HEK293 (cell line): ENCODE data around the gene CSDE1.

ENCODE experiments used
- CTCF ChIA-PET: fragments of 350-600 bp; formaldehyde crosslinking; extraction: SDS; loops from one replicate; lab custom pipeline; 2021; ENCODE audit warnings: antibody characterized with exemption; lab: Yijun Ruan, JAX
- POLR2A ChIA-PET: fragments of 300-600 bp; formaldehyde crosslinking; extraction: SDS; loops from one replicate; lab custom pipeline; 2020; ENCODE audit warnings: antibody characterized with exemption, inconsistent platforms; lab: Yijun Ruan, JAX
- H3K27ac ChIP-seq: fragments of 200-500 bp; sonication (Bioruptor generic); 2 replicates; pipeline ENCODE4 v1.5.1; 2014; ENCODE audit warnings: low read depth, low read length, control low read depth, inconsistent platforms; ENCODE audit errors: extremely low read depth
- H3K36me3 ChIP-seq, 2 experiments: fragments of 200-500 bp in 1 of 2; sonication (Bioruptor generic) in 1 of 2; 1 replicate in 1 of 2; 2 replicates in 1 of 2; pipeline ENCODE4 v1.5.1; 2014 to 2017; ENCODE audit warnings: inconsistent platforms in 2 of 2, low read length in 2 of 2; ENCODE audit not compliant: control insufficient read depth in 2 of 2, insufficient read depth in 1 of 2
- H3K4me1 ChIP-seq: fragments of 200-500 bp; sonication (Bioruptor generic); 2 replicates; pipeline ENCODE4 v1.5.1; 2014; ENCODE audit warnings: mild to moderate bottlenecking, low read length, inconsistent platforms; ENCODE audit not compliant: control insufficient read depth, insufficient read depth
- H3K4me3 ChIP-seq: 2 replicates; pipeline ENCODE4 v1.5.1; 2011; ENCODE audit warnings: low read depth, mild to moderate bottlenecking, control low read depth, low read length, moderate library complexity
- H3K9me3 ChIP-seq: fragments of 200-500 bp; sonication (Bioruptor generic); 2 replicates; pipeline ENCODE4 v1.5.1; 2014; ENCODE audit warnings: low read depth, low read length, inconsistent platforms; ENCODE audit not compliant: control insufficient read depth, insufficient read depth
- GLIS2 ChIP-seq: fragments of 450-650 bp; formaldehyde crosslinking; IDR thresholded peaks from 2 replicates; pipeline ENCODE4 v1.5.1; 2016; ENCODE audit warnings: missing biosample characterization, missing genetic modification characterization
- KLF16 ChIP-seq: fragments of 450-650 bp; formaldehyde crosslinking; IDR thresholded peaks from 2 replicates; pipeline ENCODE4 v1.5.1; 2017; ENCODE audit warnings: missing biosample characterization, missing genetic modification characterization
- MZF1 ChIP-seq: fragments of 450-650 bp; formaldehyde crosslinking; IDR thresholded peaks from 2 replicates; pipeline ENCODE4 v1.5.1; 2017; ENCODE audit warnings: missing biosample characterization, missing genetic modification characterization, borderline replicate concordance
- PATZ1 ChIP-seq: fragments of 450-650 bp; formaldehyde crosslinking; IDR thresholded peaks from 2 replicates; pipeline ENCODE4 v1.5.1; 2016; ENCODE audit warnings: missing biosample characterization, missing genetic modification characterization
- PRDM10 ChIP-seq: fragments of 450-650 bp; formaldehyde crosslinking; IDR thresholded peaks from 2 replicates; pipeline ENCODE4 v1.5.1; 2016; ENCODE audit warnings: missing biosample characterization, missing genetic modification characterization
- SCRT1 ChIP-seq: fragments of 450-650 bp; formaldehyde crosslinking; IDR thresholded peaks from 2 replicates; pipeline ENCODE4 v1.5.1; 2016; ENCODE audit warnings: missing biosample characterization, missing genetic modification characterization, borderline replicate concordance
- SP3 ChIP-seq: fragments of 450-650 bp; formaldehyde crosslinking; IDR thresholded peaks from 2 replicates; pipeline ENCODE4 v1.5.1; 2016; ENCODE audit warnings: missing biosample characterization, missing genetic modification characterization
- ZBTB1 ChIP-seq: fragments of 450-650 bp; formaldehyde crosslinking; IDR thresholded peaks from 2 replicates; pipeline ENCODE4 v1.5.1; 2016; ENCODE audit warnings: missing biosample characterization, missing genetic modification characterization
- ZBTB11 ChIP-seq: fragments of 450-650 bp; formaldehyde crosslinking; conservative IDR thresholded peaks from 2 replicates; pipeline ENCODE4 v1.5.1; 2016; ENCODE audit warnings: low read depth, missing biosample characterization, missing genetic modification characterization
- ZFHX2 ChIP-seq: fragments of 450-650 bp; formaldehyde crosslinking; conservative IDR thresholded peaks from 2 replicates; pipeline ENCODE4 v1.5.1; 2016; ENCODE audit warnings: missing biosample characterization, missing genetic modification characterization
- ZNF266 ChIP-seq: fragments of 450-650 bp; formaldehyde crosslinking; IDR thresholded peaks from 2 replicates; pipeline ENCODE4 v1.5.1; 2016; ENCODE audit warnings: missing biosample characterization, missing genetic modification characterization, low read depth
- ZNF501 ChIP-seq: fragments of 450-650 bp; formaldehyde crosslinking; IDR thresholded peaks from 2 replicates; pipeline ENCODE4 v1.5.1; 2016; ENCODE audit warnings: missing biosample characterization, missing genetic modification characterization
- ZNF610 ChIP-seq: fragments of 450-650 bp; formaldehyde crosslinking; IDR thresholded peaks from 2 replicates; pipeline ENCODE4 v1.5.1; 2016; ENCODE audit warnings: missing biosample characterization, missing genetic modification characterization, borderline replicate concordance
- ZNF701 ChIP-seq: fragments of 450-650 bp; formaldehyde crosslinking; IDR thresholded peaks from 2 replicates; pipeline ENCODE4 v1.5.1; 2016; ENCODE audit warnings: missing biosample characterization, missing genetic modification characterization
- ZNF785 ChIP-seq: fragments of 450-650 bp; formaldehyde crosslinking; IDR thresholded peaks from 2 replicates; pipeline ENCODE4 v1.5.1; 2016; ENCODE audit warnings: missing biosample characterization, missing genetic modification characterization
- TF ChIP-seq, protein P1 (sequence below): fragments of 450-650 bp; formaldehyde crosslinking; IDR thresholded peaks from 2 replicates; pipeline ENCODE4 v1.5.1; 2016; ENCODE audit warnings: missing biosample characterization, missing genetic modification characterization
- TF ChIP-seq, protein P2 (sequence below): fragments of 450-650 bp; formaldehyde crosslinking; IDR thresholded peaks from 2 replicates; pipeline ENCODE4 v1.5.1; 2017; ENCODE audit warnings: missing biosample characterization, missing genetic modification characterization

The CSDE1 gene

DNA sequence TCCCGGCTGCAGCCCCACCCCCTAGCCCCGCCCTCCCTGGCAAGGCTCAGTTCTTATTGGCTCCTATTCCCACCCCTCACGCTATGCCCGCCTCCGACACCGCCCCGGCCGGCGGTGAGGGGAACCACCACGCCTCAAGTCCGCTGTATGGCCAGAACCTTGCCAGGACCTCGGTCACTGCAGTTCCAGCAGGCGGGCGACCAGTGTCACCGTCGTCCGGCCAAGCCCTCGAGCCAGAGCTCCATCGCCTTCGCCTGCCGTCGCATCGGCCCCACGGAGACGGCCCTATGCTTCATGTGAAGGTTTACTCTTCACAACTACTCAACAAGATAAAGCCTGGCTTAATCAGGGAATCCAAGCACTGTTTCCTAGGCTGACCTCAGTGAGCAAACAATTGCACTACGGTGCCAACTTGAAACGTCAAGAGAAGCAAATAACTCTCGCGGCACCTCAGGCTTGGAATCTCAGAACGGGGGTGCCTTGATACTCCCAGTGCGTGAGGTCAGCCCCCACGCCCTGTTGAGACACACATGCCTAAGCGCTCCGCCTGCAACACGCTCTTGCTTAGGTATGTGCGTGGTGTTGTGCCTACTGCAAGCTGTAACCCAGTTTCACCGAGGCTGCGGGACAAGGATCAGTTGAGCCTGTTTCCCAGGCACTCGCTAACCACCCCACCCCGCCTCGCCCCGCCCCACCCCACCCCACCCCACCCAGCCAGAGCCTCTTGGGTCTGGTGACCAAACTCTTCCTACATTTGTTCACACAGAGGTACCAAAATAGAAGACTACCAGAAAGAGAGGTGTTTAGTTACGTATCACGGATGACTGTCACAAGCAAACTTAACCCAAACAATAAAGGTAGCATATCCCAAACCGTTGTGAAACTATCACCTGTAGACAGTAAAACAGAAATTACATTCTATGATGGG lies 87.4 kb downstream of the CSDE1 start (continued):
- no peak for TF ChIP-seq ZNF266 (tag by site-specific recombination)
- no peak for TF ChIP-seq ZNF701 (tag by site-specific recombination)

- Histone ChIP-seq H3K4me3 (peak within 1 kb of the TSS; percentile 80), H3K4me1 (peaks cover 6% of the 10 kb centered on the region; the same call in 1 of the 2 replicates), H3K9me3 (no peaks in the 10 kb centered on the region), H3K36me3 (no peaks in the 10 kb centered on the region), H3K27ac (peak within 1 kb of the TSS; percentile 65)
- ChIA-PET CTCF (interaction anchor here (0.5 to 1.6 kb wide), 8 partner anchors 14 to 430 kb away, joined by 3 to 6 read pairs (median 4); partner anchors contain the start of gene AMPD1), POLR2A (interaction anchor here (0.5 to 2.4 kb wide), 11 partner anchors 9 to 866 kb away, joined by 3 to 15 read pairs (median 4); partner anchors contain the start of genes BCAS2, NRAS and TRIM33)
- TF ChIP-seq ZNF610 (tag by site-specific recombination) (peak; percentile 44; the same call in 1 of the 2 replicates), ZBTB1 (tag by site-specific recombination) (0 out of 2 replicates have a peak, but pooled peaks have one; percentile 46), SP3 (tag by site-specific recombination) (peak; percentile 80; the same call in 1 of the 2 replicates), MZF1 (no peak), SCRT1 (tag by site-specific recombination) (peak; percentile 85), GLIS2 (0 out of 2 replicates have a peak, but pooled peaks have one; percentile 24), PRDM10 (tag by site-specific recombination) (peak; percentile 60), ZNF501 (tag by site-specific recombination) (peak; percentile 9; the same call in 1 of the 2 replicates), ZNF785 (0 out of 2 replicates have a peak, but pooled peaks have one; percentile 40), PATZ1 (tag by site-specific recombination) (peak; percentile 89), ZFHX2 (peak; percentile 77), KLF16 (tag by site-specific recombination) (peak; percentile 88), ZBTB11 (tag by site-specific recombination) (peak; percentile 45; the same call in 1 of the 2 replicates)
- TF ChIP-seq, protein P1, sequence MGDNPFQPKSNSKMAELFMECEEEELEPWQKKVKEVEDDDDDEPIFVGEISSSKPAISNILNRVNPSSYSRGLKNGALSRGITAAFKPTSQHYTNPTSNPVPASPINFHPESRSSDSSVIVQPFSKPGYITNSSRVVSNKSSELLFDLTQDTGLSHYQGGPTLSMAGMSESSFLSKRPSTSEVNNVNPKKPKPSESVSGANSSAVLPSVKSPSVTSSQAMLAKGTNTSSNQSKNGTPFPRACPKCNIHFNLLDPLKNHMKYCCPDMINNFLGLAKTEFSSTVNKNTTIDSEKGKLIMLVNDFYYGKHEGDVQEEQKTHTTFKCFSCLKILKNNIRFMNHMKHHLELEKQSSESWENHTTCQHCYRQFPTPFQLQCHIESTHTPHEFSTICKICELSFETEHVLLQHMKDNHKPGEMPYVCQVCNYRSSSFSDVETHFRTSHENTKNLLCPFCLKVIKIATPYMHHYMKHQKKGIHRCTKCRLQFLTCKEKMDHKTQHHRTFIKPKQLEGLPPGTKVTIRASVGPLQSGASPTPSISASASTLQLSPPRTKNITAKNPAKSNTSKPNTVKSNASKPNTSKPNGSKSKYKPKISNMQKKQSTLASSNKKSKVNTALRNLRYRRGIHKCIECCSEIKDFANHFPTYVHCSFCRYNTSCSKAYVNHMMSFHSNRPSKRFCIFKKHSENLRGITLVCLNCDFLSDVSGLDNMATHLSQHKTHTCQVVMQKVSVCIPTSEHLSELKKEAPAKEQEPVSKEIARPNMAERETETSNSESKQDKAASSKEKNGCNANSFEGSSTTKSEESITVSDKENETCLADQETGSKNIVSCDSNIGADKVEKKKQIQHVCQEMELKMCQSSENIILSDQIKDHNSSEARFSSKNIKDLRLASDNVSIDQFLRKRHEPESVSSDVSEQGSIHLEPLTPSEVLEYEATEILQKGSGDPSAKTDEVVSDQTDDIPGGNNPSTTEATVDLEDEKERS (tag by site-specific recombination): no peak
- TF ChIP-seq, protein P2, sequence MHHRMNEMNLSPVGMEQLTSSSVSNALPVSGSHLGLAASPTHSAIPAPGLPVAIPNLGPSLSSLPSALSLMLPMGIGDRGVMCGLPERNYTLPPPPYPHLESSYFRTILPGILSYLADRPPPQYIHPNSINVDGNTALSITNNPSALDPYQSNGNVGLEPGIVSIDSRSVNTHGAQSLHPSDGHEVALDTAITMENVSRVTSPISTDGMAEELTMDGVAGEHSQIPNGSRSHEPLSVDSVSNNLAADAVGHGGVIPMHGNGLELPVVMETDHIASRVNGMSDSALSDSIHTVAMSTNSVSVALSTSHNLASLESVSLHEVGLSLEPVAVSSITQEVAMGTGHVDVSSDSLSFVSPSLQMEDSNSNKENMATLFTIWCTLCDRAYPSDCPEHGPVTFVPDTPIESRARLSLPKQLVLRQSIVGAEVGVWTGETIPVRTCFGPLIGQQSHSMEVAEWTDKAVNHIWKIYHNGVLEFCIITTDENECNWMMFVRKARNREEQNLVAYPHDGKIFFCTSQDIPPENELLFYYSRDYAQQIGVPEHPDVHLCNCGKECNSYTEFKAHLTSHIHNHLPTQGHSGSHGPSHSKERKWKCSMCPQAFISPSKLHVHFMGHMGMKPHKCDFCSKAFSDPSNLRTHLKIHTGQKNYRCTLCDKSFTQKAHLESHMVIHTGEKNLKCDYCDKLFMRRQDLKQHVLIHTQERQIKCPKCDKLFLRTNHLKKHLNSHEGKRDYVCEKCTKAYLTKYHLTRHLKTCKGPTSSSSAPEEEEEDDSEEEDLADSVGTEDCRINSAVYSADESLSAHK (tag by site-specific recombination): no peak
These were observed 88.2 kb downstream of the CSDE1 start, which contains the start of gene DENND2C for GRCh38 chr1:114669562-114670082. Gene DENND2C (minus strand): TSS chr1:114670049. CDS start chr1:114625984, 44,065 bp downstream.
